ENCODE measurements around the gene KDM7A.

- TF ChIP-seq CTCF (conservative IDR thresholded peaks at IDR 0.05; ENCODE audit: low read depth, low read length) (no peak), EZH2 (IDR thresholded peaks at IDR 0.05; ENCODE audit: borderline replicate concordance, low read depth, low read length, poor library complexity, severe bottlenecking) (no peak)
These were observed 141.2 kb downstream of the KDM7A start for GRCh38 chr7:140035400-140036223.
